Stomach smooth muscle (tissue), 2 donors: ENCODE results near the gene ADAM33.

Source experiments
- H3K27ac ChIP-seq: one replicate; pipeline ENCODE4 v1.7.0; 2013; ENCODE audit warnings: mild to moderate bottlenecking, low read length, inconsistent platforms
- H3K27me3 ChIP-seq, 2 donors: one replicate each; pipeline ENCODE4 v1.7.0; 2013; ENCODE audit warnings: low read length in 2 of 2; ENCODE audit not compliant: insufficient read depth in 2 of 2, control insufficient read depth in 1 of 2
- H3K36me3 ChIP-seq, 2 donors: one replicate each; pipeline ENCODE4 v1.7.0; 2013; ENCODE audit warnings: low read length in 2 of 2; ENCODE audit not compliant: control insufficient read depth in 2 of 2, insufficient read depth in 2 of 2
- H3K4me1 ChIP-seq: one replicate; pipeline ENCODE4 v1.7.0; 2013; ENCODE audit warnings: low read length; ENCODE audit not compliant: control insufficient read depth, insufficient read depth
- H3K4me3 ChIP-seq, 2 donors: one replicate each; pipeline ENCODE4 v1.7.0; 2013; ENCODE audit warnings: low read length in 2 of 2
- H3K9ac ChIP-seq, 2 donors: one replicate each; pipeline ENCODE4 v1.7.0; 2013; ENCODE audit warnings: low read length in 2 of 2, mild to moderate bottlenecking in 1 of 2
- H3K9me3 ChIP-seq, 2 donors: one replicate each; pipeline ENCODE4 v1.7.0; 2013; ENCODE audit warnings: low read length in 2 of 2; ENCODE audit not compliant: control insufficient read depth in 2 of 2
- donor health status: healthy.
- donor health status: Pancreatic carcinoma.

ADAM33 gene, protein sequence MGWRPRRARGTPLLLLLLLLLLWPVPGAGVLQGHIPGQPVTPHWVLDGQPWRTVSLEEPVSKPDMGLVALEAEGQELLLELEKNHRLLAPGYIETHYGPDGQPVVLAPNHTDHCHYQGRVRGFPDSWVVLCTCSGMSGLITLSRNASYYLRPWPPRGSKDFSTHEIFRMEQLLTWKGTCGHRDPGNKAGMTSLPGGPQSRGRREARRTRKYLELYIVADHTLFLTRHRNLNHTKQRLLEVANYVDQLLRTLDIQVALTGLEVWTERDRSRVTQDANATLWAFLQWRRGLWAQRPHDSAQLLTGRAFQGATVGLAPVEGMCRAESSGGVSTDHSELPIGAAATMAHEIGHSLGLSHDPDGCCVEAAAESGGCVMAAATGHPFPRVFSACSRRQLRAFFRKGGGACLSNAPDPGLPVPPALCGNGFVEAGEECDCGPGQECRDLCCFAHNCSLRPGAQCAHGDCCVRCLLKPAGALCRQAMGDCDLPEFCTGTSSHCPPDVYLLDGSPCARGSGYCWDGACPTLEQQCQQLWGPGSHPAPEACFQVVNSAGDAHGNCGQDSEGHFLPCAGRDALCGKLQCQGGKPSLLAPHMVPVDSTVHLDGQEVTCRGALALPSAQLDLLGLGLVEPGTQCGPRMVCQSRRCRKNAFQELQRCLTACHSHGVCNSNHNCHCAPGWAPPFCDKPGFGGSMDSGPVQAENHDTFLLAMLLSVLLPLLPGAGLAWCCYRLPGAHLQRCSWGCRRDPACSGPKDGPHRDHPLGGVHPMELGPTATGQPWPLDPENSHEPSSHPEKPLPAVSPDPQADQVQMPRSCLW

DNA sequence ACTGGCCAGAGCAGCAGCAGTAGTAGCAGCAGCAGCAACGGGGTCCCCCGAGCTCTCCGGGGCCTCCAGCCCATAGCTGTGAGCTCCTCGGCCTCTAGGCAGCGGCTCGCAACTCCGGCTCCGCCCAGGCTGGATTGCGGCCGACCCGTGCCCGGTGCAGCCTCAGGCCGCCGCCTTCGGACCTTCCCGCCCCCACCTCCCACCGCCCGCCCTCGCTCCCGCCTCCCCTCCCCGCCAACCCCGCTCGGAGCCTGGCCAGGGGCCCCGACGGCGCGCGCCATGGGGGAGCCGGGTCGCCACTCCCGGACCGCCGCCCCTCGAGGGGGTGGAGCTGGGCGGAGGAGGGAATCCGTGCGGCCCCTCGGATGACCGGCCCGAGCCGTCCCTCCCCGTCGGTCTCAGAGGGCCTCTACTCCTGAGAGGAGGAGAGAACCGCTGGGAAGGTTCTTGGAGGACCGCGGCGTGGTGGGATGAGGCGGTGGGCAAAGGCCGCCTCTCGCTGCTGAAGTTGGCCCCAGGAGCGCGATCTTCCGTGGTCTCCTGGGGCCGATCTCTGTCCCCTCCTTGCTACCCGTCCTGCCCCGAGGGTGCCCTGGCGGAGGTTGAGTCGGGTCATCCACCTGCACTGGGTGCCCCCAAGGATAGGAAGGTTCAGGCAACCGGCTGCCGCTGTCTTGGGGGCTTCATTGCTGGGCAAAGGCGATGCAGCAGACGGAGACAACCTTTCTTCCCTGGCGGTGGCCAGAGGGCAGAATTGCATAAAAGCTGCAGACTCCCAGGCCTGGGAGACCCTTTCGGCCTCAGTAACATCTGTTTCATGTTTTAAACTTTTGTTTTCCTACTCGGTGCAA is at the start of gene ADAM33:
ADAM33 (minus strand) TSS at position 80 of the 851 bp plus-strand sequence; CDS start at position 74, 6 bp downstream.
- peak within 1 kb of the TSS; percentile 66 to 81 for H3K4me3 ChIP-seq
- no peaks in the 10 kb centered on the region for H3K27me3 ChIP-seq
- H3K9ac ChIP-seq = peak within 1 kb of the TSS; percentile 68 to 76
- H3K4me1 ChIP-seq = peaks cover 53% of the 10 kb centered on the region
- no peaks in the 10 kb centered on the region for H3K9me3 ChIP-seq
- H3K36me3 ChIP-seq = no peaks in the 10 kb centered on the region
- H3K27ac ChIP-seq = peak within 1 kb of the TSS; percentile 85

DNA sequence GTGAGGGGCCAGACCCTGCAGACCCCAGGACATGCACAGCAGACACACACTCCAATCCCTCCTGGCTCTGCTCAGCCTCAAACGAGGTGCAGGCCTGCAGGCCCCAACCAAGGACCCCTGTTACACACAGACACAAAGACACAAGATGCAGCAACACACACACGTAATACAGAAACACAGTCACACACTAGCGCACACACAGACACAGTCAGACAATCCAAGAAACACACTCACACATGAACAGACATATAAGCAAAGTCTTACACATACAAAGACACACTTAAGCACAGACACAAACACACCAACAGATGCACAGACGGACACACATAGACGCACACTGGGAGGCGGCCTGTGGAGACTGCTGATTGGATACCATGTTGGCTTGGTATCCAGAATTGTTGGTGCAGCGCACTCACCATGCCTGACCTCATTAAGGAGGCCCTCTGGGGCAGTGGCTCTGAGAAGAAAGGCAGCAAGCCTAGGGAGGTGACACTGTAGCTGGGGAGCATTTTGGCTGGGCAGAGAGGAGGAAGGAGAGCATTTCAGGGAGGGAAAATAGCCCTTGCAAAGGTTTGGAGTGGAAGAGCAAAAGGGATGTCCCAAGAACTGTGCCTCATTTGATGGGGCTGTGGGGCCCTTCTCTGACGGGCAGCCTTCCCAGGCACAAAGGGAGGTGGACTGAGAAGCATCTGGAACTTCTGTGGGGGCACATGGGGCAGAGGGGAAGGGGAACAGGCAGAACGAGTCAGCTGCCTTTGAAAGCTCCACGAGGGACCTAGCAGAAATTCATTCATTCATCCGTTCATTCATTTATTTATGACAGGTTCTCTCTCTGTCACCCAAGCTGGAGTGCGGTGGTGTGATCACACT is 49.2 kb upstream of the ADAM33 start:
- H3K4me3 ChIP-seq = no peak overlapping the region
- H3K9me3 ChIP-seq = no peaks in the 10 kb centered on the region
- H3K27me3 ChIP-seq = peaks cover 22% of the 10 kb centered on the region in 2 donors
- no peak overlapping the region for H3K27ac ChIP-seq
- peaks cover 10% of the 10 kb centered on the region for H3K4me1 ChIP-seq
- no peaks in the 10 kb centered on the region for H3K36me3 ChIP-seq
- no peak overlapping the region for H3K9ac ChIP-seq

DNA sequence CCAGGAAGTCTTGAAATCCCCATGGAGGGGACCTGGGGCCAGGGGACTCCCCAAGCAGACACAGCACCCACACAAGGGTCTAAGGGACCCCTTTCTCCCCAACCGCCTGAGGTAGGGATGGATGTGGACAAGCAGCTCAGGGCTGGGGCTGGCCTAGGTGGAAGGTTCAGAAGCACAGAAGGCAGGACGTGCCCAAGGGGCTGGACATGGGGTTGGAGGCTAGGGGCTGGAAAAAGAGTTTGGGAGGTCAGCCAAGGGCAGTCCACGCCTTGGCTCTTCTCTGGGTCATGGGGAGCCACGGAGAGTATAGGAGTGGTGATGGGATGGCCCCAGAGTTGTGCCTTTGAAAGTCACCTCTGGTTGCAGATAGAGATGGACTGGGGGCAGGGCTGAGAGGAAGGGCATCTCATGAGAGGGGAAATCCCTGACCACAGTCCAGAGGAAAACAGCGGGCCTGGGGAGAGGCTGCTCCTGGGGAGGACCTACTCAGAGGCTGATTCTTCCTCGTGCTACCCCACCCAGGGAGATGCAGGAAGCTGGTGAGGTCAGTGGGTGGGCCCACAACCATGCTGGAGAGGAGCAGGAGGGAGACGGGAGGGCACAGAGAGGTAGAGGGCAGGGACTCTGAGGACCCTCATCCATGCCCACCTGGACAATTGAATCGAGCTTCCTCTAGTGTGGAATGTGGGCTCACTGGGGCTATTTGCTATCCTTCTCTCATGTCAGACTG is 48.2 kb upstream of the ADAM33 start:
- Histone ChIP-seq H3K9ac (no peak overlapping the region), H3K9me3 (no peaks in the 10 kb centered on the region), H3K27ac (no peak overlapping the region), H3K4me3 (no peak overlapping the region), H3K36me3 (no peaks in the 10 kb centered on the region), H3K27me3 (peaks cover 22 to 24% of the 10 kb centered on the region in 2 donors), H3K4me1 (peaks cover 10% of the 10 kb centered on the region)

DNA sequence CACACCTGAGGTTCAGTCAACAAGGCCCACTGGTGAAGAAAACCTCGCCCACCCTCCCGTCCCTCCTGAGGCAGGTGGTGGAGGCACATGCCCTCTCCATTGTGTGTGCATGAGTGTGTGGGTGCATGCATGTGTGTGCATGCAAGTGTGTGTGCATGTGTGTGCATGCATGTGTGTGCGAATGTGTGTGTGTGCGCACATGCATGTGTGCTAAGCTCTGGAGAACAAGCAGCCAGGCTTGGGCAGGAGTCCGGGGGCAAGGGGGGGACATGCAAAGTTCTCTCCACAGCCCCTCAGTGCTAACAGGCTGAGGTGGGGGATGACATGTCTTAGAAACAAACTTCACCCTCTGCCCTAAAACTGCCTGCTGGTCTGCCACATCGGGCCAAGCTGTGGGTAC is 47.6 kb upstream of the ADAM33 start:
- H3K9ac ChIP-seq = no peak overlapping the region
- H3K27me3 ChIP-seq = peaks cover 22 to 24% of the 10 kb centered on the region in 2 donors
- no peak overlapping the region for H3K27ac ChIP-seq
- H3K36me3 ChIP-seq = no peaks in the 10 kb centered on the region
- no peak overlapping the region for H3K4me3 ChIP-seq
- peaks cover 8% of the 10 kb centered on the region for H3K4me1 ChIP-seq
- no peaks in the 10 kb centered on the region for H3K9me3 ChIP-seq

DNA sequence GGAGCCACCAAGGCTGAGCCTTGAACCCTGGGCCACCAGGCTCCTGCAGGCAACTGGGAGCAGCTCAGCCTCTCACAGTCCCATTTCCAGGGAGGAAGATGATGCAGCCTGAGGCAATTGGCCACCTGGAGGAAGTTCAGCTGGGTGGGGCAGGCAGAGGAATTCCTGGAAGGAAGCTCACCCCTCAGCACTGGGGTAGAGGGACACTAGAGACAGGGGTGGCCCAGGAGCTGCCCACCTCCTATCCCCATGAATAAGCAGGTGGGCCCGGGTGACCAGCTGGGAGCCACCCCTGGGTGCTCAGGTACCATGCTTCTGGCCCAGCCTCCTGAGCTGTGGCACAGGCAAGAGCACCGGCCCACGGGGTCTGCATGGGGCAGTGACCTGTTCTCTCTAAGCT is 47.1 kb upstream of the ADAM33 start:
- Histone ChIP-seq H3K9ac (no peak overlapping the region), H3K4me3 (no peak overlapping the region), H3K27ac (no peak overlapping the region), H3K27me3 (peaks cover 22 to 24% of the 10 kb centered on the region in 2 donors), H3K36me3 (no peaks in the 10 kb centered on the region), H3K4me1 (peaks cover 5% of the 10 kb centered on the region), H3K9me3 (no peaks in the 10 kb centered on the region)

DNA sequence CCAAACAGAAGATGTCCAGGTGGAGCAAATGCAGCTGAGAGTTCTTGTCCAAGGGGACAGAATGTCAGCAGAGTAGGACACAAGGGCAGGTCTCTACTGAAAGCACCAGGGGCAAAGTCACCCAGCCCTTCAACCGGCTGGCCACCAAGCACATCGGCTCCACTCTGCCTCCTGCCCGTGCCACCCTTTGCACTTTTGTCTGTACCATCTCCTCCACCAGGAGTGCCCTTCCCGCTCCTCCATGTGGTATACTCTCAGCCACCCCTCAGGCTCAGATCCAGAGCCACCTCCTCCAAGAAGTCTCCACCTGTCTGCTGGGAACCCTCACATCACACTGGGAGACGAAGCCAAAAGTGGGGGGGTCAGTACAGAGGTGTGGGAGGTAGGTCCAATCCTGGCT is 46.5 kb upstream of the ADAM33 start:
- no peaks in the 10 kb centered on the region for H3K9me3 ChIP-seq
- H3K4me3 ChIP-seq = no peak overlapping the region
- no peaks in the 10 kb centered on the region for H3K36me3 ChIP-seq
- H3K4me1 ChIP-seq = peaks cover 5% of the 10 kb centered on the region
- no peak overlapping the region for H3K27ac ChIP-seq
- peaks cover 20 to 22% of the 10 kb centered on the region in 2 donors for H3K27me3 ChIP-seq
- H3K9ac ChIP-seq = no peak overlapping the region

DNA sequence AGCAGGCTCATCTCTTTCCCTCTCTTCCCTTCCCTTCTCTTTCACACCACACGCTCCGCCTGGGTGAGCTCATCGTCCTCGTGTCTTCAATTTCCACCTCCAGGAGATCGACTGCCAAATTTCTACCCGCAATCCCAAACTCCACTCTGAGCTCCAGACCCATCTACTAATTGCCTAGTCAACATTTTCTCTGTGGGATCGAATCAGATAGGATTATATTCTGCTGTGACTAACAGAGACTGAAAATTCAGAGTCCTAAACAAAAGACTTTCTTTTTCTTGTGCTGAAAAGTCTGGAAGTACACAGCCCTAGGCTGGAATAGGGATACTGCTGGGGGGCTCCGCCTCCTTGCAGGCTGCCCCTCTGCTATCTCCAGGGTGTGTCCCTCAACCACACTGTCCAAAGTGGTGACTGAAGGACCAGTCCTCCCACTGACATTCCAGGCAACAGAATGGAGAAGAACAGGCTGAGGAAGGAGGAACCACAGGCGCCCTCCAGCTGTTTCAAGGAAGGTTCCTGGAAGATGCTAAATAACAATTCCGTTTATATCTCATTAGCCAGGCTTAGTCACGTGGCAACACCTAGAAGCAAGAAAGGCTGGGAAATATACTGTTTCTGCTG is 45.7 kb upstream of the ADAM33 start:
- Histone ChIP-seq H3K27me3 (peaks cover 12 to 18% of the 10 kb centered on the region in 2 donors), H3K9ac (no peak overlapping the region), H3K4me1 (peaks cover 5% of the 10 kb centered on the region), H3K36me3 (no peaks in the 10 kb centered on the region), H3K4me3 (peak overlapping the region in 1 of 2 donors; percentile 44), H3K27ac (peak overlapping the region; percentile 37), H3K9me3 (no peaks in the 10 kb centered on the region)

DNA sequence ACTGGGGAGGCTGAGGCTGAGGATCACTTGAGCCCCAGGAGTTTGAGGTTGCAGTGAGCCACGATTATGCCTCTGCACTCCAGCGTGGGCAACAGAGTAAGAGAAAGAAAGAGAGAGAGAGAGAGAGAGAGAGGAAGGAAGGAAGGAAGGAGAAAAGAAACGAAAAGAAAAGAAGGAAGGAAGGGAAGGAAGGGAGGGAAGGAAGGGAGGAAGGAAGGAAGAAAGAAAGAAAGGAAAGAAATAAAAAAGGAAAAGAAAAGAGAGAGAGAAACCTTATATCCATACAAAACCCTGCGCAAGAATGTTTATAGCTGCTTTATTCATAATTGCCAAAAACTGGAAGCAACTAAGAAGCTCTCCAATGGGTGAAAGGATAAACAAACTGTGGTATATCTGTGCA is 42.5 kb upstream of the ADAM33 start:
- Histone ChIP-seq H3K36me3 (no peaks in the 10 kb centered on the region), H3K27ac (no peak overlapping the region), H3K4me3 (no peak overlapping the region), H3K9ac (no peak overlapping the region), H3K4me1 (peaks cover 5% of the 10 kb centered on the region), H3K9me3 (no peaks in the 10 kb centered on the region), H3K27me3 (peaks cover 2 to 12% of the 10 kb centered on the region in 2 donors)

DNA sequence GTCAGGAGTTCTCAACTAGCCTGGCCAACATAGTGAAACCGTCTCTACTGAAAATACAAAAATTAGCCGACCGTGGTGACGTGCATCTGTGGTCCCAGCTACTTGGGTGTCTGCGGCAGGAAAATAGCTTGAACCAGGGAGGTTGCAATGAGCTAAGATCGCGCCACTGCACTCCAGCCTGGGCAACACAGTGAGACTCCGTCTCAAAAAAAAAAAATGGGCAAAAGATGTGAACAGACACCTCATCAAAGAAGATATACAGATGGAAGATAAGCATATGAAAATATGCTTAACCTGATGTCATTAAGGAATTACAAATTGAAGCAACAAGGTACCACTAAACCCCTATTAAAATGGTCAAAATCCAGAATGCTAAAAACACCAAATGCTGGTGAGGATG is 41.5 kb upstream of the ADAM33 start:
- H3K9me3 ChIP-seq = no peaks in the 10 kb centered on the region
- H3K4me3 ChIP-seq = no peak overlapping the region
- H3K27me3 ChIP-seq = peaks cover 2 to 10% of the 10 kb centered on the region in 2 donors
- no peak overlapping the region for H3K27ac ChIP-seq
- H3K9ac ChIP-seq = no peak overlapping the region
- peaks cover 3% of the 10 kb centered on the region for H3K4me1 ChIP-seq
- H3K36me3 ChIP-seq = no peaks in the 10 kb centered on the region
